B cell (primary cell): ENCODE results near the gene CSNK2B.

Experiments
- CTCF ChIP-seq: fragments of 200-600 bp; IDR thresholded peaks from one replicate; pipeline ENCODE4 v1.8.0; 2022; ENCODE audit warnings: antibody characterized with exemption, mild to moderate bottlenecking
- EZH2 ChIP-seq: IDR thresholded peaks from 2 replicates; pipeline ENCODE4 v1.6.1; 2012; ENCODE audit warnings: borderline replicate concordance, low read depth, mild to moderate bottlenecking, moderate library complexity, low read length; ENCODE audit not compliant: insufficient read depth, poor library complexity, severe bottlenecking

DNA sequence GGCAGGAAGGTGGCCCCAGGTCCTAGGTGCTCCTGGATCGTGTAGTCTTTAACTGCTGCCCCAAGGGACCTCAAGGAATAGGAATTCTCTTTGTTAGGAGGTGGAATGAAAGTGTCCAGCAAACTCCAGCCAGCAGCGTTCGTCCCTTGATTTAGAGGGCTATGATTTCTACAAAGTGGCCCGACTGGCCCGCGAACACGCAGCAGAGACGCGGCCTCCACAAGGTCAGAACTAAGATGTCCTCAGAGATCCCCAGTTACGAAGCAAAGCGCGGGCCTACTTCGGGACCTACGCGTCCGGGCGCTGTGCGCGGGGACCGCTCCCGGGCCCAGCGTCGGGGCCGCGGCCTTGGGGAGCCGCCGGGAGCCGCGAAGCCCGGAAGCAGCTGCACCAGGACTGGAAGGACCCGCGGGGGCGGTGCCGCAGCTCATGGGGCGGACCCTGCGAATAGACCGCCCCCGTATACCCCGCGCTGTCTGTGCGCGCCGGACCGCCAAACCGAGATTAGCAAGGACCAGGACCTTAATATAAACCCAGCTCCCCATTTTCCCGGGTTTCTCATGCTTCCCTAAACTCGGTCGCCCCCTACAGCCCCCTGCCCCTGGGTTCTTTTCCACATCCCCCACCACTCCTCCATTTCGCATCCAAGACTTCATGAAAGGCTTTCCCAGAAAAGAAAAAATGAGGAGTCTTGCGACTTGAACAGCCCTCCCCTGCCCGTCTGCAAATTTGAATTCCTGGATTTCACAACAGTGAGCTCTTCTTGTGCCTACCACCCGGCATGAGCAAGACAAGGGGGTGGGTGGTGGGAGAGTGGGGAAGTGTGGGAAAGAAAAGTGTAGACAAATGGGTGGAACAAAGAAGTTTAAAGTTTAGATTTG lies 5.3 kb upstream of the CSNK2B start, which contains the start of gene C6orf47:
- no peak for TF ChIP-seq CTCF
- no peak for TF ChIP-seq EZH2
